GM12873 (cell line): Measurements from ENCODE around the gene SERPINA4.

Source experiments
- CTCF ChIP-seq: IDR thresholded peaks from 2 replicates; pipeline ENCODE4 v1.5.1; 2012; ENCODE audit warnings: low read depth, mild to moderate bottlenecking, moderate library complexity, low read length, control low read depth; ENCODE audit not compliant: insufficient read depth; ENCODE audit errors: missing control alignments

SERPINA4 gene

DNA sequence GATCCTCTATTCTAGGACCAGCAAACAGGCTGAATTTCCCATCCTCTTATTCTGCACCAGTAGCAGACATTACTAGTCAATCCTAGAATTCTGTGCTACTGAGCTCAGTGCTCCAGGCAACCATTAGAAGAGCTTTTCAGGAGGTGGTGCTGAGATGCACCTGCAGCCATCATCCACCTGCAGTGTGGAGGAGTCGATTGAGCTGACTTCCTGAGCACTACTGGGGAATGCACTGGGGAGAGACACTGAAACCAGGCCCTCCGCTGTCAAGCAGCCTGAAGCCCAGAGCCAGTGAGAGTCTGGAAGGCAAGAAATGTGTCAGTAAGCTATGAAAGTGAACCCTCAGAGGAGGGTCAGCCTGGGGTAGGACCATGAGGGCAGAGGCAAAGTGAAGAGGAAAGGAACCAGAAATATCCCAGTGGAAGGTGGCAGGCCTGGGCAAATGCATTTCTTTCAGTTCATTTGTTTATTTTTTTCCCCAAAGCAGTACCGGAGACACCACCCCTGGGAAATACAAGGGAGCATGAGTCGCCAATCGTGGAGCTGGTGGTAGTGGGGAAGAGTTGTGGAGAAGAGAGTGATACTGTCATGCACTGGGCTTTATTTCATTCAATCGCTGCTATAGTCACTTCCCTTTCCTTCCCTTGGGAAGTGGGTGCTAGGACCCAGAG lies 23.0 kb upstream of the SERPINA4 start:
- no peak for TF ChIP-seq CTCF

- TF ChIP-seq CTCF = no peak
Measured at GRCh38 chr14:94539181-94539580, 22.1 kb upstream of the SERPINA4 start.

- TF ChIP-seq CTCF = no peak
Measured at GRCh38 chr14:94540031-94540794, 21.0 kb upstream of the SERPINA4 start.

- no peak for TF ChIP-seq CTCF
Measured at GRCh38 chr14:94541234-94541975, 19.8 kb upstream of the SERPINA4 start.

GRCh38 chr14:94542111-94542810 lies 19.0 kb upstream of the SERPINA4 start:
- TF ChIP-seq CTCF = no peak

DNA sequence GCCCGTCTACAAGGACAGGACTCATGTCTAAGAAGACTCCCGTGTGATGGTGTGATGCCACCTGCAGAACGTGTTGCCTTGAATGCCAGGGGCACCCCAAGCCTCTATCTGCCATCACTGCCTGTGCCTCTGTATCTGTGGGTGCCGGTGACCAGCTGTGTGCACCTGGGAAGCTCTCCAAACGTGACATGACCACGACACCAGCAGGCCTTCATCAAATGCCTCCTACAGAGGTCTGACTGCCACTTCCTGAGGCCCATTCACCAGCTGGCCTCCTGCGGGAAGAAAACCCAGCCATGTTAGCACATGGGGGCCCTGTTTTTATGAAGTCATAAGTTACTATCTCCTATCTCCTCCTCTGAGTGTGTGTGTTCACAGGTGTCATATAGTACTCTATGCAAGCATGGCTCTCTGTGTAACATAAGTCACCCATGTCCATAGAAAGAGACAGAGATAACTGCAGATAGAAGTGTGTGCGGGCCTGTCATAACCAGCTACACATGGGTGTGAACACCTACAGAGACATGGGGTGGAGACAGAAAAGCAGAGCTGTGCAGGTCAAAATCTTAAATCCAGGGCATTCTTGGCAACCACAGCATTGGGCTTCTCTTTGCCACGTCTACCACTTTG lies 18.3 kb upstream of the SERPINA4 start:
- TF ChIP-seq CTCF = no peak
